ENCODE measurements around the gene VAMP5.
A peak's percentile ranks its signal among the peaks of the same experiment; 100 is the strongest.
"Not testable (repeated sequence)": the region's sequence is repeated elsewhere in the genome, so short reads cannot be mapped to it uniquely, and the experiment has no call there.

Gene VAMP5

GRCh38 chr2:85545780-85546240 is 38.4 kb upstream of the VAMP5 start:
- DNase-seq = peak in 1 of 2 experiments; percentile 23
- TF ChIP-seq POLR2A (IDR thresholded peaks at IDR 0.05; ENCODE audit: low read length) (peak; percentile 70), GATA1 (IDR thresholded peaks at IDR 0.05; ENCODE audit: low read depth, low read length) (no peak)

- TF ChIP-seq POLR2A (IDR thresholded peaks at IDR 0.05; ENCODE audit: low read length) = peak; percentile 75
- TF ChIP-seq GATA1 (IDR thresholded peaks at IDR 0.05; ENCODE audit: low read depth, low read length) = no peak
- no peak for DNase-seq
These were observed 37.0 kb upstream of the VAMP5 start for GRCh38 chr2:85547089-85547858.

- no peak for DNase-seq
- TF ChIP-seq GATA1 (IDR thresholded peaks at IDR 0.05; ENCODE audit: low read depth, low read length) (no peak), POLR2A (IDR thresholded peaks at IDR 0.05; ENCODE audit: low read length) (no peak)
These were observed 36.2 kb upstream of the VAMP5 start for GRCh38 chr2:85547859-85548607.

- DNase-seq = no peak
- peak; percentile 4 for TF ChIP-seq POLR2A (IDR thresholded peaks at IDR 0.05; ENCODE audit: low read length)
- no peak for TF ChIP-seq GATA1 (IDR thresholded peaks at IDR 0.05; ENCODE audit: low read depth, low read length)
These were observed 35.7 kb upstream of the VAMP5 start for GRCh38 chr2:85548608-85548900.

GRCh38 chr2:85549095-85549494 is 35.1 kb upstream of the VAMP5 start:
- TF ChIP-seq GATA1 (IDR thresholded peaks at IDR 0.05; ENCODE audit: low read depth, low read length) (no peak), POLR2A (IDR thresholded peaks at IDR 0.05; ENCODE audit: low read length) (no peak)
- no peak for DNase-seq

- TF ChIP-seq GATA1 (IDR thresholded peaks at IDR 0.05; ENCODE audit: low read depth, low read length) = no peak
- TF ChIP-seq POLR2A (IDR thresholded peaks at IDR 0.05; ENCODE audit: low read length) = no peak
- no peak for DNase-seq
These were observed 34.4 kb upstream of the VAMP5 start for GRCh38 chr2:85549826-85550225.

GRCh38 chr2:85550486-85550885 is 33.7 kb upstream of the VAMP5 start:
- TF ChIP-seq GATA1 (IDR thresholded peaks at IDR 0.05; ENCODE audit: low read depth, low read length) (no peak), POLR2A (IDR thresholded peaks at IDR 0.05; ENCODE audit: low read length) (no peak)
- DNase-seq = no peak

- peak; percentile 84 to 93 for DNase-seq
- no peak for TF ChIP-seq POLR2A (IDR thresholded peaks at IDR 0.05; ENCODE audit: low read length)
- no peak for TF ChIP-seq GATA1 (IDR thresholded peaks at IDR 0.05; ENCODE audit: low read depth, low read length)
These were observed 32.2 kb upstream of the VAMP5 start for GRCh38 chr2:85551698-85552678.

- no peak for DNase-seq
- TF ChIP-seq GATA1 (IDR thresholded peaks at IDR 0.05; ENCODE audit: low read depth, low read length) (no peak), POLR2A (IDR thresholded peaks at IDR 0.05; ENCODE audit: low read length) (no peak)
These were observed 31.0 kb upstream of the VAMP5 start for GRCh38 chr2:85553184-85553583.

- TF ChIP-seq GATA1 (IDR thresholded peaks at IDR 0.05; ENCODE audit: low read depth, low read length) = no peak
- TF ChIP-seq POLR2A (IDR thresholded peaks at IDR 0.05; ENCODE audit: low read length) = no peak
- DNase-seq = no peak
These were observed 29.1 kb upstream of the VAMP5 start for GRCh38 chr2:85554980-85555612.

GRCh38 chr2:85557130-85557529 is 27.1 kb upstream of the VAMP5 start:
- DNase-seq = no peak
- TF ChIP-seq GATA1 (IDR thresholded peaks at IDR 0.05; ENCODE audit: low read depth, low read length) (no peak), POLR2A (IDR thresholded peaks at IDR 0.05; ENCODE audit: low read length) (no peak)

GRCh38 chr2:85558160-85558559 is 26.1 kb upstream of the VAMP5 start:
- peak in 1 of 2 experiments; percentile 43 for DNase-seq
- no peak for TF ChIP-seq GATA1 (IDR thresholded peaks at IDR 0.05; ENCODE audit: low read depth, low read length)
- no peak for TF ChIP-seq POLR2A (IDR thresholded peaks at IDR 0.05; ENCODE audit: low read length)

- DNase-seq = not testable (repeated sequence)
These were observed 23.9 kb upstream of the VAMP5 start for GRCh38 chr2:85560403-85560726.
